Caco-2 (cell line): ENCODE data around the gene FFAR3. TPM values are rescaled to one million over a fixed set of nuclear protein-coding genes. Genes with fewer than 3 reads are reported as not detected.
"Not testable (repeated sequence)": the region's sequence is repeated elsewhere in the genome, so short reads cannot be mapped to it uniquely, and the experiment has no call there.

ENCODE experiments used
- BruUV-seq: library from RNA; stranded (reverse); fragments of 400-500 nt; replicated peaks from 2 replicates; lab custom pipeline; 2021; lab: Mats Ljungman, UMichigan
- CTCF ChIA-PET: fragments of 300-600 bp; sonication (Branson Sonifier 250); formaldehyde crosslinking; loops from one replicate; lab custom pipeline; 2022; ENCODE audit warnings: antibody characterized with exemption; lab: Charles Lee
- POLR2A ChIA-PET: fragments of 300-600 bp; sonication (Branson Sonifier 250); formaldehyde crosslinking; loops from one replicate; lab custom pipeline; 2022; ENCODE audit warnings: antibody characterized with exemption; lab: Charles Lee
- DNase-seq, 2 experiments: peaks; one replicate each; pipeline versions ENCODE4 v3.0.0 to v3.0.0-alpha.2; 2020 to 2022
- H3K27me3 ChIP-seq: replicated peaks from 2 replicates; pipeline ENCODE4 v1.6.0; 2011; ENCODE audit warnings: low read length; ENCODE audit not compliant: control insufficient read depth, insufficient read depth
- H3K36me3 ChIP-seq: 2 replicates; pipeline ENCODE4 v1.5.1; 2011; ENCODE audit warnings: low read length; ENCODE audit not compliant: control insufficient read depth, insufficient read depth
- H3K4me1 ChIP-seq: fragments of 250-450 bp; sonication (Bioruptor Pico); 2 replicates; pipeline ENCODE4 v1.5.1; 2020; ENCODE audit warnings: mild to moderate bottlenecking
- H3K4me3 ChIP-seq: 2 replicates; pipeline ENCODE4 v1.5.1; 2011; ENCODE audit warnings: low read depth, mild to moderate bottlenecking, control low read depth, low read length
- H3K9me3 ChIP-seq: fragments of 250-450 bp; sonication (Bioruptor Pico); 2 replicates; pipeline ENCODE4 v1.5.1; 2020; ENCODE audit warnings: mild to moderate bottlenecking, moderate library complexity
- H3K27ac Mint-ChIP-seq: one replicate; pipeline ENCODE4 v1.8.0; 2022; ENCODE audit warnings: mixed read lengths; ENCODE audit not compliant: unreplicated experiment
- H3K27me3 Mint-ChIP-seq: one replicate; pipeline ENCODE4 v1.8.0; 2022; ENCODE audit warnings: mixed read lengths; ENCODE audit not compliant: insufficient read depth, unreplicated experiment
- H3K36me3 Mint-ChIP-seq: one replicate; pipeline ENCODE4 v1.8.0; 2022; ENCODE audit warnings: mild to moderate bottlenecking, mixed read lengths; ENCODE audit not compliant: insufficient read depth, unreplicated experiment
- H3K4me1 Mint-ChIP-seq: one replicate; pipeline ENCODE4 v1.8.0; 2022; ENCODE audit warnings: low read depth, mixed read lengths; ENCODE audit not compliant: unreplicated experiment
- H3K4me3 Mint-ChIP-seq: one replicate; pipeline ENCODE4 v1.8.0; 2022; ENCODE audit warnings: mild to moderate bottlenecking, moderate library complexity, mixed read lengths; ENCODE audit not compliant: unreplicated experiment
- H3K9me3 Mint-ChIP-seq: one replicate; pipeline ENCODE4 v1.8.0; 2022; ENCODE audit warnings: mixed read lengths; ENCODE audit not compliant: unreplicated experiment
- CTCF ChIP-seq, 2 experiments: fragments of 200-600 bp in 1 of 2; IDR thresholded peaks; 1 replicate in 1 of 2; 2 replicates in 1 of 2; pipeline versions ENCODE4 v1.5.1 to v1.8.0; 2011 to 2022; ENCODE audit warnings: antibody characterized with exemption in 1 of 2, control low read depth in 1 of 2, inconsistent platforms in 1 of 2, low read depth in 1 of 2, low read length in 1 of 2, mild to moderate bottlenecking in 1 of 2, moderate library complexity in 1 of 2; ENCODE audit not compliant: insufficient read depth in 1 of 2, severe bottlenecking in 1 of 2, unreplicated experiment in 1 of 2
- intact Hi-C: fragments of 100-400 bp; cut with micrococcal nuclease; formaldehyde crosslinking; loops from one replicate; pipeline ENCODE4 v1.10.0; 2022; ENCODE audit not compliant: unreplicated experiment
- total RNA-seq: library from RNA; stranded (reverse); gene quantifications from 2 replicates; pipeline ENCODE4 v1.2.3, GENCODE V29; 2022

The FFAR3 gene
- total RNA-seq, 1 experiment from 2014 or later: not detected

- H3K9me3 ChIP-seq, H3K9me3 Mint-ChIP-seq, H3K27me3 ChIP-seq, H3K4me3 Mint-ChIP-seq, DNase-seq, CTCF ChIA-PET, H3K27ac Mint-ChIP-seq, BruUV-seq, POLR2A ChIA-PET, H3K36me3 ChIP-seq, H3K4me1 Mint-ChIP-seq, H3K36me3 Mint-ChIP-seq, H3K4me3 ChIP-seq, intact Hi-C loops, H3K27me3 Mint-ChIP-seq, H3K4me1 ChIP-seq: not testable (repeated sequence)
These were observed 1.8 kb downstream of the FFAR3 start for GRCh38 chr19:35360081-35360480.

- no peak for DNase-seq
- H3K9me3 Mint-ChIP-seq: no peaks in the 10 kb centered on the region
- no peaks in the 10 kb centered on the region for H3K4me1 ChIP-seq
- H3K36me3 Mint-ChIP-seq: no peaks in the 10 kb centered on the region
- intact Hi-C loops: no loop called here
- no peak overlapping the region for H3K27ac Mint-ChIP-seq
- ChIA-PET CTCF (no interaction called here), POLR2A (no interaction called here)
- no TSS peak for BruUV-seq
- no peaks in the 10 kb centered on the region for H3K36me3 ChIP-seq
- no peak for TF ChIP-seq CTCF (IDR thresholded peaks at IDR 0.05; ENCODE audit: insufficient read depth in 1 of 2, low read depth in 1 of 2, low read length in 1 of 2, severe bottlenecking in 1 of 2, unreplicated experiment in 1 of 2)
- no peak overlapping the region for H3K4me3 Mint-ChIP-seq
- H3K27me3 Mint-ChIP-seq: no peaks in the 10 kb centered on the region
- H3K27me3 ChIP-seq: no peaks in the 10 kb centered on the region; the same call in 1 of the 2 replicates
- no peak overlapping the region for H3K4me3 ChIP-seq
- no peaks in the 10 kb centered on the region for H3K9me3 ChIP-seq
- peaks cover 5% of the 10 kb centered on the region for H3K4me1 Mint-ChIP-seq
These were observed 2.7 kb downstream of the FFAR3 start for GRCh38 chr19:35360880-35361420.

- Mint-ChIP-seq H3K4me1 (no peaks in the 10 kb centered on the region), H3K9me3 (no peaks in the 10 kb centered on the region), H3K27me3 (no peaks in the 10 kb centered on the region), H3K36me3 (no peaks in the 10 kb centered on the region), H3K4me3 (no peak overlapping the region), H3K27ac (no peak overlapping the region)
- H3K27me3 ChIP-seq: no peaks in the 10 kb centered on the region; the same call in 1 of the 2 replicates
- ChIA-PET POLR2A (no interaction called here), CTCF (interaction anchor here (0.5 kb wide), 1 partner anchor 103 kb away, joined by 3 read pairs; no protein-coding TSS in a partner anchor)
- no peaks in the 10 kb centered on the region for H3K36me3 ChIP-seq
- no peak for DNase-seq
- intact Hi-C loops: no loop called here
- BruUV-seq: no TSS peak
- no peaks in the 10 kb centered on the region for H3K9me3 ChIP-seq
- no peaks in the 10 kb centered on the region for H3K4me1 ChIP-seq
- H3K4me3 ChIP-seq: no peak overlapping the region
- TF ChIP-seq CTCF (IDR thresholded peaks at IDR 0.05; ENCODE audit: insufficient read depth in 1 of 2, low read depth in 1 of 2, low read length in 1 of 2, severe bottlenecking in 1 of 2, unreplicated experiment in 1 of 2): no peak
These were observed 4.2 kb downstream of the FFAR3 start for GRCh38 chr19:35362261-35363000.
